ENCODE results near the gene CD300LB. TPM values are rescaled to one million over a fixed set of nuclear protein-coding genes. Genes with fewer than 3 reads are reported as not detected.

CD300LB gene
- total RNA-seq, 1 donor from 2014 or later, result 1.5 TPM

DNA sequence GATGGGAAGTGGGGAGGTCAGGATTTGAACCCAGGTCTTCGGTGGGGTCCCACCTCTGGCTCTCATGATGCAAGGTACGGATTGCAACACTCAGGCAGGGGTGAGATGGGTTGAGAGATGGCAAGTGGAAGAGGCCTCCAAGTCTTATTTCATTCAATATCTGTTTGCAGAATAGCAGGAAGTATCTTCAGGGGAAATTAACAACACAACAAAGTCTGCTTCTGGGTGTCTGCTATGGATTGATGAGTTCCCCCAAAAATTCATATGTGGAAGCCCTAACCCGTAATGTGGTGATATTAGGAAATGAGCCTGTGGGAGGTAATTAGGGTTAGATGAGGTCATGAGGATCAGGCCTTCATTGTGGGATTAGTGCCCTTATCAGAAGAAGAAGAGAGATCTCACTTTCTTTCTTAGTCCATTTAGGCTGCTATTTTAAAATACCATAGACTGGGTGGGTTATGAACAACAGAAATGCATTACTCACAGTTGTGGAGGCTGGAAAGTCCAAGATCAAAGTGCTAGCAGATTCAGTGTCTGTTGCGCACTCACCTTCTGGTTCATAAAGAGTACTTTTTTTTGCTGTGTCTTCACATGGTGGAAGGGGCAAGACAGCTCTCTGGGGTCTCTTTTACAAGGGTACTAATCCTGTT is 40.5 kb upstream of the CD300LB start:
- Histone ChIP-seq H3K4me1 (peaks cover 8% of the 10 kb centered on the region), H3K36me3 (no peaks in the 10 kb centered on the region), H3K27me3 (ENCODE audit: low read depth) (no peaks in the 10 kb centered on the region), H3K27ac (no peak overlapping the region), H3K4me3 (no peak overlapping the region), H3K9me3 (no peaks in the 10 kb centered on the region)
- ATAC-seq (no peak), DNase-seq (no peak)
- TF ChIP-seq, protein P1, sequence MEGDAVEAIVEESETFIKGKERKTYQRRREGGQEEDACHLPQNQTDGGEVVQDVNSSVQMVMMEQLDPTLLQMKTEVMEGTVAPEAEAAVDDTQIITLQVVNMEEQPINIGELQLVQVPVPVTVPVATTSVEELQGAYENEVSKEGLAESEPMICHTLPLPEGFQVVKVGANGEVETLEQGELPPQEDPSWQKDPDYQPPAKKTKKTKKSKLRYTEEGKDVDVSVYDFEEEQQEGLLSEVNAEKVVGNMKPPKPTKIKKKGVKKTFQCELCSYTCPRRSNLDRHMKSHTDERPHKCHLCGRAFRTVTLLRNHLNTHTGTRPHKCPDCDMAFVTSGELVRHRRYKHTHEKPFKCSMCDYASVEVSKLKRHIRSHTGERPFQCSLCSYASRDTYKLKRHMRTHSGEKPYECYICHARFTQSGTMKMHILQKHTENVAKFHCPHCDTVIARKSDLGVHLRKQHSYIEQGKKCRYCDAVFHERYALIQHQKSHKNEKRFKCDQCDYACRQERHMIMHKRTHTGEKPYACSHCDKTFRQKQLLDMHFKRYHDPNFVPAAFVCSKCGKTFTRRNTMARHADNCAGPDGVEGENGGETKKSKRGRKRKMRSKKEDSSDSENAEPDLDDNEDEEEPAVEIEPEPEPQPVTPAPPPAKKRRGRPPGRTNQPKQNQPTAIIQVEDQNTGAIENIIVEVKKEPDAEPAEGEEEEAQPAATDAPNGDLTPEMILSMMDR (IDR thresholded peaks at IDR 0.05), result no peak
- intact Hi-C loops (cut with DNase I), result no loop called here

- Histone ChIP-seq H3K4me1 (peaks cover 8% of the 10 kb centered on the region), H3K36me3 (no peaks in the 10 kb centered on the region), H3K9me3 (no peaks in the 10 kb centered on the region), H3K27ac (no peak overlapping the region), H3K27me3 (ENCODE audit: low read depth) (no peaks in the 10 kb centered on the region), H3K4me3 (no peak overlapping the region)
- intact Hi-C loops (cut with DNase I), result no loop called here
- TF ChIP-seq, protein P1 (IDR thresholded peaks at IDR 0.05), result no peak
- peak; percentile 73 for DNase-seq
- ATAC-seq, result peak; percentile 56 to 75
Observed at GRCh38 chr17:74569020-74570003, 38.0 kb upstream of the CD300LB start.

DNA sequence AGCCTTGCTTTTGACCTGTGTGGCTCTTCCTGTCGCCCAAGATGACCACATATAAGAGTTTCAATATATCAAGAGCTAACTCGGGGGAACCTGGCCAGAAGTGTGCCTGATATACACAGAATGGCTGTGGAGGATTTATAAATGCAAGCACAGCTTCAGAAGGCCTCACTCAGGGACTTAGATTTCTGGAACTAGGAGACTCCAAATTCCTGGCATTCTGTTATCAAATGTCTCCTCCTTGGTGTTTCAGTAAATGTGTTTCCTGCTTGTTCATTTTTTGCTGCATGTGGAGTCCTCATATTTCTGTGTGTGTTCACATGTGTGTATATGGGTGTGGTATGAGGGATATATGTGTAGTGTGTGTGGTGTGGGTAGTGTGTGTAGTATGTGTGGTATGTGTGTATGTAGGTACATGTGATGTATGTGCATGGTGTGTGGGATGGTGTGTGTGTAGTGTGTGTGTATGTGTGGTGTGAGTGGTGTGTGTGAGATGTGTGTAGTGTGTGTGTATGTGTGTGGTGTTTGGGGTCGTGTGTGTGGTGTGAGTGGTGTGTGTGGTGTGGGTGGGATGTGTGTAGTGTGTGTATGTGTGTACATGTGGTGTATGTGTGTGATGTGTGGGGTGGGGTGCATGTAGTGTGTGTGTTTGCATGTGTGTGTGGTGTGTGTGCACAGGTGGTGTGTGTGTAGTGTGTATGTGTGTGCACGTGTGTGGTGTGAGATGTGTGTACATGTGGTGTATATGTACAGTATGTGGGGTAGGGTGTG is 37.0 kb upstream of the CD300LB start:
- TF ChIP-seq, protein P1 (IDR thresholded peaks at IDR 0.05), result no peak
- intact Hi-C loops (cut with DNase I), result no loop called here

GRCh38 chr17:74567397-74567796 is 36.1 kb upstream of the CD300LB start, which contains the start of gene CD300H:
Gene CD300H, minus strand, starts transcription at chr17:74567509.
- no peak for DNase-seq
- no peak within 1 kb of the TSS for H3K27ac ChIP-seq
- TF ChIP-seq, protein P1 (IDR thresholded peaks at IDR 0.05), result no peak
- peaks cover 8% of the 10 kb centered on the region for H3K4me1 ChIP-seq
- no peaks in the 10 kb centered on the region for H3K27me3 ChIP-seq (ENCODE audit: low read depth)
- H3K9me3 ChIP-seq, result no peaks in the 10 kb centered on the region
- H3K36me3 ChIP-seq, result no peaks in the 10 kb centered on the region
- intact Hi-C loops (cut with DNase I), result no loop called here
- H3K4me3 ChIP-seq, result no peak within 1 kb of the TSS
- peak in 1 of 2 donors; percentile 18 for ATAC-seq

More for the DNA sequence above, 37.0 kb upstream of the CD300LB start:
- Histone ChIP-seq H3K4me1 (peaks cover 8% of the 10 kb centered on the region), H3K9me3 (no peaks in the 10 kb centered on the region), H3K27ac (no peak overlapping the region), H3K36me3 (no peaks in the 10 kb centered on the region), H3K4me3 (no peak overlapping the region), H3K27me3 (ENCODE audit: low read depth) (no peaks in the 10 kb centered on the region)
- ATAC-seq (no peak), DNase-seq (no peak)

GRCh38 chr17:74566132-74566753 is 35.0 kb upstream of the CD300LB start:
- no peaks in the 10 kb centered on the region for H3K27me3 ChIP-seq (ENCODE audit: low read depth)
- no peaks in the 10 kb centered on the region for H3K9me3 ChIP-seq
- H3K4me1 ChIP-seq, result peaks cover 8% of the 10 kb centered on the region
- intact Hi-C loops (cut with DNase I), result no loop called here
- H3K36me3 ChIP-seq, result no peaks in the 10 kb centered on the region
- ATAC-seq, result peak; percentile 17 to 57
- no peak overlapping the region for H3K27ac ChIP-seq
- TF ChIP-seq, protein P1 (IDR thresholded peaks at IDR 0.05), result peak; percentile 45
- no peak for DNase-seq
- H3K4me3 ChIP-seq, result no peak overlapping the region

Measured in lower lobe of right lung (tissue), 2 donors.